ENCODE measurements around the gene NAT8.
"Not testable (repeated sequence)": the region's sequence is repeated elsewhere in the genome, so short reads cannot be mapped to it uniquely, and the experiment has no call there.

The NAT8 gene, protein sequence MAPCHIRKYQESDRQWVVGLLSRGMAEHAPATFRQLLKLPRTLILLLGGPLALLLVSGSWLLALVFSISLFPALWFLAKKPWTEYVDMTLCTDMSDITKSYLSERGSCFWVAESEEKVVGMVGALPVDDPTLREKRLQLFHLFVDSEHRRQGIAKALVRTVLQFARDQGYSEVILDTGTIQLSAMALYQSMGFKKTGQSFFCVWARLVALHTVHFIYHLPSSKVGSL

DNA sequence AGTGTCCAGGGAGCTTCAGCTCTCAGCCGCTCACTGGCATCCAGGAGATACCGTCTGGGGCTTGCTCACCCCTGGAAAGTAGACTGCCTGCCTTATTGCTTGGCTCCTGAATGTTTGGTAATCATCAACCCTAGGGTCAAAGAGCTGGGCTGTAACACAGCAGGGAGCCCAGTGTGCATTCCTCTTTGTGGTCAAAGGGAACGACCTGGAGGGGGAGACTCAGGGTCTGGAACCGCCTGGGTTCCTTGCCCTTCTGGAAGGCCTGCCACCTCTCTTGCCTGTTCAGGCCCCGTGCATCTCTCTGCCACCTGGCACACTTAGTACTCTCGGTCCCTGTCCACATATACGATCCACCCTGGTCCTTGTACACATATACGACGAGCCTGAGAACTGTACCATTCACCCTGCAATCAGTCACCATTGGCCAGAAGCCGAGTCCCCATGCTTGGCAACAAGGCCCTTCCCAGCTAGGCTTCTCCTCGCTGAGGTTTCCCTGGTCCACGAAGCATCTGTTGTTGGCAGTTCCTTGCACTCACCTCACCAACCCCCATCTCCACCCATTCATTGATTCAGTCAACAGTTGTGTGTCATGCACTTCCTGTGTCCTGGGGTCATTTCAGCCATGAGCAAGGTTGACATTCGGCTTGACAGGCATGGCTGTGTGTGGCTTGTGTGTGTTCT, at the start of gene NAT8:
Gene NAT8 (minus strand): TSS at position 85 of the 681 bp plus-strand sequence. CDS start 794 bp downstream, outside the sequence.
- ATAC-seq: no peak

DNA sequence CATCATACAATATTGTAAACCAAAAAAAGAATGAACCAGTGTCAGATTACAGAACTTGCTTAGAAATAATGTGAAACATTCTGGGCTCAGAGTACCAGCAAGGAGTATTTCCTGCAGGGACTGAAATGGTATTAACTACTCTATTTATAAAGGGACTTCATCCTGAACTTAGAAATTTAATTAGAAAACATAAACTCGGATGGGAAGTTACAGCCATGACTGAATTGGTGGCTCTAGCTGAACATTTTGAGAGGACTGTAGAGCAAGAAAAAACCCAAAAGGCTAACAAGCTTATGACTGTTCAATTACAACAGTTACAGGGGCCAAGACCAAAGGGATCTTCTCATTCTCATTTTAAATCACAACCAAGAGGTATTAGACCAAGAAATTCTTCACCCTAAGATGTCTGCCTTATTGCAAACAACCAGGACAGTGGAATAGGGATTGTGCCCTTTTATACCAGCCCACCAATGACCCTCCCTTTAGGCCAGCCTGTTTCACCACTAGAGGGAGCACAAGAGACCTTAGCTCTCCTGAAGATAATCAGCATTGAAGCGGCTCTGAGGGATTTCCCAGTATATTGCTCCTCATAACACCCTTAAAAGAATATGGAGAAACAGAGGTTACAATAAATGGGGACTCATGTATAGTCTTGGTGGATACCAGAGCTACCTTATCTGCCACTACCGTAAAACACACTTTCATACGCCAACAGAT, 48.3 kb upstream of the NAT8 start:
- peak; percentile 35 to 70 for ATAC-seq

DNA sequence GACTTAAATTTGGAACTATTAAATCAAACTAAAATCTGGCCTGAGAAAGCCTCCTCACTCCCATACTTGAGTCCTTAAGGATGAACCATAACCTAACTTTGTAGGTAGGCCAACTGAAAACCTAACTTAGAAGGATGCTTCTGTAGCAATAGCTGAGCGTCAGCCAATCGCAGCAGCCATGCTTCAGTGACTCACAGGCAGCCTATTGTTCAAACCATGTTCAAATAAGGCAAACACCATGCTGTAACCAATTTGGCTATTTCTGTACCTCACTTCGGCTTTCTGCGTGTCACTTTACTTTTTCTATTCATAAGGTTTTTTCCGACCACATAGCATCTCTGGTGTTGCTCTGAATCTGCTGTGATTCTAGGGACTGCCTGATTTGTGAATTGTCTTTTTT, 46.3 kb upstream of the NAT8 start:
- ATAC-seq: not testable (repeated sequence)

DNA sequence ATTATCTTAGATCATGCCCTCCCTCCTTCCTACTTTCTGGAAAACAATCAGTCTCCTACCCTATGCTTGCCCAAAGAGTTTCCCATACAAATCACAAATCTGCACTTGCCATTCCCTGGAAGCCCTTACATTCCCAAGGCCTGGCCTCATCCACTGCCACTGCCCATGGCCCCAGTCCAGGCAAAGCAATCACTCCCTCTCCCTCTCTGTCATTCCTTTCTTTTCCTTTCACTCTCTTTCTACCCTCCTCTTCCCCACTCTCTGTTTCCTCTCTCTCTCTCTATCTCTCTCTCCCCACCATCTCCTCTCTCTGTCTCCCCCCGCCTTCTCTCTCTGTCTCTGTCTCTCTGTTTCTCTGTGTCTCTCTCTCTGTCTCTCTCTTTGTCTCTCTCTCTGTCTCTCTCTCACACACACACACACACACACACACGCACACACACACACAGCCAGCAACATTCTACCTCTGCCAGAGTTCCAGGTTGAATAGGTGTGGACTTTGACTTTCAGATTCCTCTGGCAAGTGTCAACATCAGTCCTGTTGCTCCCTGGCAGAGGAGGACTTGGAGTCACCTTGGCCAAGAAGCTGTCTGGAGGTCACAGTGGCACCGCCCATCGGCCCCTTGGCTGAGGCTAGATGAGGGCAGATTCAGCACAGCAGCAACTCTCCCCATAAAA, 43.7 kb upstream of the NAT8 start:
- no peak for ATAC-seq

DNA sequence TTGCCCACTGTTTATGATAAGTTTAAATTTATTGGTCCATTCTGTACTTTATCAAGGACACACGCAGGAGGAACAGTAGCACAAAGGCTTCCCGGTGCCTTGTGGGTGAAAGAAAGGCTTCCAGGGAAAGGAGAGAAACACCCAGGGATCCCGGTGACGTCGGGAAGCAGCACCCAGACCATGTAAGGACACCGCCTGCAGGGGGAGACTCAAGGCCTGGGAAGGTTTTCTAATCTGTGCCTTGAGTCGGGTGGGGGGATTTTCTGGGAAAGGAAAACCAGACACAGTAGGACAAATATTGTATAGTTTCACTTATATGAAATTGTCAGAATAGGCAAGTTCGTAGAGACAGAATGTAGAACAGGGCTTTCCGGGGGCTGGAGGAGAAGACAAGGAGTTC, 42.7 kb upstream of the NAT8 start:
- ATAC-seq: not testable (repeated sequence)

DNA sequence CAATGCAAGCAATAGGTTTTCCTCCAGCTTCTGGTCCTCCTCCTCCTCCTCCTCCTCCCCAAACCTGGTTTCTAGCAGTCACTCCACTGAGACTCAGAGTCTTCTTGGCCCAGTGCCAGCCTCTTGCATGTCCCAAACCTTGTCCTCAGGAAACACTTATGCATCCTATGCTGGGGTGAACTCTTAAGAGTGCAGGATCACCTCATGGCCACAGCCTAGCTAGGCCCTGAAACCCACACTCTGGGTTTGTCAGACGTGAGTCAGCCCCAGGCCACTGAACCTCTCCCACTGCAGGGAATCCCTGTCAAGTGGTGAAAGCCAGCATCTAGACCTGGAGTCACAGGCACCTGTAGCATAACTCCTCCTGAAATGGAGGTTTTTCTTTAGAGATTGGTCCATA, 42.1 kb upstream of the NAT8 start:
- not testable (repeated sequence) for ATAC-seq

DNA sequence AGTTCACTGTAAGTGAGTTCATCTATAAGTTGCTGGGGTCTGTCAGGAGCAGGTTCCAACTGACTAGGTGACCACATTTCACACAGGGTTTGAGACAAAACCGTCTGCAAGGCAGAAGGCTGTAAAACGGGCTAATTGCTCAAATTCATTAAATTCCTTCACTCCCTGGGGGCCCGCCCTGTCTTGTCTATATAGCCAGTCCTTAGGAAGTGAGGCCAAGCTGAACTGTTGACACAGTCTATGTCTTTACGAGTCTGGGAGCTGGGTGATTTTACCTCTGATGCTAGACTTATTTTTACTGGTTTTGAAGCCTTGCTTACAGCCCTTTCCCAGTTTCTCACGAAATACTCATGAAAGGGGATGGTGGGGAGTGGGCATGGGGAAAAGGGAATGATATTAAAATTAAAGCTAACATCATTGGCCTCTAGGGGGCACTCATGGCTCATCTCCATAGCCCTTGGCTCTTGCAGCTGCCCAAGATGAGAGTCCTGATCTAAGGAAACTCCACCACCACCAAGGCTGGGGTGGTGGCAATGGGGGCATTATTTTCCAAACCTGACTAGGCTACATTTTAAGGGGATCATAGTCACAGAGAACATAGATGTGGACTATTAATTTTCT, 37.8 kb upstream of the NAT8 start:
- not testable (repeated sequence) for ATAC-seq

DNA sequence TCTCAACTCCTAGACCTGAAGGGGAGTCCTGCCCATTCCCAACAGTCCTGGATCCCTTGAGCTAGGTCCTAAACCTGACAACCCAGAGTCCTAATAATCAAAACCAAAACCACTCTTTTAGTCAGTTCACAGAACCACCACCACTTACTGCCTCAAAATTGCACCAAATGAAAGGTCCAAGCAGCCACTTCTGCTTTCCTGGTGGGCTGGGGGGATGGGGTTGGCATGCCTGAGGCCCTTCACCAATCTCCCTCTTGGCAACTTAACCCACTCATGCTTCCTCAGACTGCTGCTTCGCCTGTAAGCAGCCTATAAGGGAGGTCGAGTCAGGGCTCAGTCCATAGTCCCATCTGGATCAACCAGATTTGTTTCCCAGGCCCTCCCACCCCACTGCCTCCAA, 37.0 kb upstream of the NAT8 start:
- not testable (repeated sequence) for ATAC-seq

DNA sequence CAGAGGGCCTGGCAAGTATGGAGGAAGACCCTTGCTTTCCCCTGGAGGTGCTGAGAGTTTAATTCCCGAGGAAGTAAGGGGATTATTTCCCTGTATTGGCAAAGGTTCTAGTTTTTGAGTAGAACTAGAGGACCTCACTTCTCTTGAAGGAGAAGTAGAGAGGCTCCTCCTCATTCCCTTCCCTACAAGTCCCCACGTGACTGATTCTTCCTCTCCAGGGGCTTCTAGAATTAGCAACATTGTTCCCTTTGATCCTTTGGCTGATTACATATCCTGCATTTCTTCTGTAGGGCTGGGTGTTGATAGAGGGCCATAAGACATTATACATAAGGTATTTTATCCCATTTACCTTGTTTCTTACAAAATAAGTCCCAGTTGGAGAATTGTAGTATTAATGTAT, 35.8 kb upstream of the NAT8 start:
- ATAC-seq: not testable (repeated sequence)

DNA sequence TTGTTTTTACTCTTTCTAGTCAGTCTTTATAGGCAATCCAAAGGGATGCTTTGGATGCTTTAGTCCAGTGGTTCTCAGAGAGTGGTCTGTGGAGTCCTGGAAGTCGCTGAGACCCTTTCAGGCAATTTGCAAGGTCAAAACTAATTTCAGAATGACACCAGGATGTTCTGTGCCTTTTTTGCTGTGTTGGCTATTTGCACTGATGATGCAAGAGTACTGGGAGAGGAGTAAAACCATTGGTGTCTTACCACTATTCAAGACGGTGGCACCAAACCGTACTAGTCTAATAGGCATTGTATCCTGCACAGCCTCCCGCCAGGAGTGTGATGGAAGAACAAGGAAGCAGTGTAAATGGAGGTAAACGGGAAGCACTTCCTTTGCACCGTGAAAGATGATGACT, 34.0 kb upstream of the NAT8 start:
- not testable (repeated sequence) for ATAC-seq

DNA sequence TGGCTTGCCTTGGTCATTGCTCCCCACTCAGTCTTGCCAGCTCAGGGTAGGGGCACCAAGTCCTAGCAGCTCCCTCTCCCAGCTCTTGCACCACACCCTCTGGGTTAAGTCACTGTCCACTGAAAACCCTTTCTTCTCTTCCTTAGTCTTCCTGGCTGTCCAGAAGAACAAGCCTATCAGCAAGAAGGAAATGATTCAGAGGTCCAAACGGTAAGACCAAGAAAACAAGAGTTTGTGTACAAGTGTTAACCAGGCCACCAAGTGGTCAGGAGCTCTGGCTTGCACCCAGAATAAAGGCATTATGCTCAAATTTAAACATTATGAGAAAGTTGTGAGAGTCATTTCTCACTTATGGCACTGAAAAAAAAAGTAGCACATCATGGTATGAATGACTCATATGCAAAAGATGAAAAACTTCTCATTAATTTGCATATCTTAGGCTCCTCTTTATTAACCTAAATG, 32.5 kb upstream of the NAT8 start:
- ATAC-seq: peak in 1 of 2 donors; percentile 43

DNA sequence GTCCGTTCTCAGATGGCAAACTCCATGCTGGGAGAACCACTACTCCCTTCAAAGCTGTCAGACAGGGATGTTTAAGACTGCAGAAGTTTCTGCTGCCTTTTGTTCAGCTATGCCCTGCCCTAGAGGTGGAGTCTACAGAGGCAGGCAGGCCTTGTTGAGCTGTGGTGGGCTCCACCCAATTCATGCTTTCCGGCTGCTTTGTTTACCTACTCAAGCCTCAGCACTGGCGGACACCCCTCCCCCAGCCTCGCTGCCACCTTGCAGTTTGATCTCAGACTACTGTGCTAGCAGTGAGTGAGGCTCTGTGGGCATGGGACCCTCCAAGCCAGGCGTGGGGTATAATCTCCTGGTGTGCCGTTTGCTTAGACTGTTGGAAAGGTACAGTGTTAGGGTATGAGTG, 27.8 kb upstream of the NAT8 start:
- ATAC-seq: not testable (repeated sequence)

DNA sequence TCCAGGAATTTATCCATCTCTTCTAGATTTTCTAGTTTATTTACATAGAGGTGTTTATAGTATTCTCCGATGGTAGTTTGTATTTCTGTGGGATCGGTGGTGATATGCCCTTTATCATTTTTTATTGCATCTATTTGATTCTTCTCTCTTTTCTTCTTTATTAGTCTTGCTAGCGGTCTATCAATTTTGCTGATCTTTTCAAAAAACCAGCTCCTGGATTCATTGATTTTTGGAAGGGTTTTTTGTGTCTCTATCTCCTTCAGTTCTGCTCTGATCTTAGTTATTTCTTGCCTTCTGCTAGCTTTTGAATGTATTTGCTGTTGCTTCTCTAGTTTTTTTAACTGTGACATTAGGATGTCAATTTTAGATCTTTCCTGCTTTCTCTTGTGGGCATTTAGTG, 25.0 kb upstream of the NAT8 start:
- not testable (repeated sequence) for ATAC-seq

DNA sequence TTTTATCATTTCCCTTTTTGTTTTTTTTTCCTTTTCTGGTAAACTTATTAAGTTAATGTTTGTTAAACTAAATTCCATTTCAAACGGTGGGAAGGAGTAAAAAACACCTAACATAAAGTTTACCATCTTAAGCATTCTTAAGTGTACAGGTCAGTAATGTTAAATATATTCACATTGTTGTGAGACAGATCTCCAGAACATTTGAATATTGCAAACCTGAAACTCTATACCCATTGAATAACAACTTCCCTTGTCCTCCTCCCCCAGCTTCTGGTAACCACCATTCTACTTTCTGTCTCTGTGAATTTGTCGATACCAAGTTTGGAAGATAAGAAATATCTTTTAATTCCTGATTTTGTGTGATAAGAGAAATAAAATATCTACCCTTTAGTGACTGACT, 12.0 kb upstream of the NAT8 start:
- ATAC-seq: no peak

DNA sequence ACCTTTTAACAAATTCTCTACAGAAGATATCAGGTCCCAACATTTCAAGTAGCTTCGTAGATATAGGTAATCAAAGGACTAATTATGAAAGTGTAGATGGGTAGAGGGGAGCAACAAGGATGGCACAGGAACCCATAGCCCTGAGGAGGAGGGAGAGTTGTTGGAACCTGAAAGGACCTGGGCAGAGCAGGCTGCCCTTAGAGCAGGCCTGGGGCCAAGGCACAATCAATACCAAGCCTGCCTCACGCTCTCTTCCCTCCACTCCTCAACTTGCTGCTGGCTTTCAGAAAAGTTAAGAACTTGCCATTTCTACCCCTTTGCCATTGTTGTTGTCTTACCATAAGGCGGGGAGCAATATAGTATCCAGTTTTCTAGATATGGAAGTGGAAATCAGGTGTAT, 10.1 kb upstream of the NAT8 start:
- ATAC-seq: no peak

DNA sequence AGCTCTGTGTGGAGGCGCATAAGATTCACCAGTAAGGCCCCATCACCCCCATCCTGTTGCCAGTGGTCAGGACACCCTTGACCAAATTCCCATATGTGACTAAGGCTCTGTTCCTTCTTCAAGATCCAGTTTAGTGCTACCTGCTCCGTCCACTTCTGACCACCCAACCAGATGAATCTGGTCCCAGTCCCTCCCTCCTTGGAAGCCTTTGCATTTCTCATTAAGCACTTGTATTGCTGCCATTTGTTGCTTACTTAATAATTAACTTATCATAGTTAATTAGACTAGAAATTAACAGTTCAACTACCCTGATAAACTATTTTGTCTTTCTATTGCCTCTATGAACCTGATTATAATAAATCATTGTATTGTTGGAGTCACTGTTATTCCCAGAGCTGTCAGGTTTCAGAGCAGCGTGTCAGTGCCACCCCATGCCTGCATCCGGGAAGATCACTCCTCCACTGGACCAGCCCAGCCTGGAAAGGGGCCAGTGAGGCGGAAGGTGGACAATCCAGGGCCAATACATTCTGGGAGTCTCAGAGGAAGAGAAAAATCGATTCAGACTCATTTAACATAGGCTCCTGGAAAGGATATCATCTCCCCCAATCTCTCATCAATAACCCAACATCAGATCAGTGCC, 9.5 kb upstream of the NAT8 start:
- ATAC-seq: no peak

DNA sequence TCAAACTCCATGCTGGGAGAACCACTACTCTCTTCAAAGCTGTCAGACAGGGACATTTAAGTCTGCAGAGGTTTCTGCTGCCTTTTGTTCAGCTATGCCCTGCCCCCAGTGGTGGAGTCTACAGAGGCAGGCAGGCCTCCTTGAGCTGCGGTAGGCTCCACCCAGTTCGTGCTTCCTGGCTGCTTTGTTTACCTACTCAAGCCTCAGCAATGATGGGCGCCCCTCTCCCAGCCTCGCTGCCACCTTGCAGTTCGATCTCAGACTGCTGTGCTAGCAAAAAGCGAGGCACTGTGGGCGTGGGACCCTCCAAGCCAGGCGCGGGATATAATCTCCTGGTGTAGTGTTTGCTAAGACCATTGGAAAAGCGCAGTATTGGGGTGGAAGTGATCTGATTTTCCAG, 5.5 kb upstream of the NAT8 start:
- ATAC-seq: not testable (repeated sequence)

DNA sequence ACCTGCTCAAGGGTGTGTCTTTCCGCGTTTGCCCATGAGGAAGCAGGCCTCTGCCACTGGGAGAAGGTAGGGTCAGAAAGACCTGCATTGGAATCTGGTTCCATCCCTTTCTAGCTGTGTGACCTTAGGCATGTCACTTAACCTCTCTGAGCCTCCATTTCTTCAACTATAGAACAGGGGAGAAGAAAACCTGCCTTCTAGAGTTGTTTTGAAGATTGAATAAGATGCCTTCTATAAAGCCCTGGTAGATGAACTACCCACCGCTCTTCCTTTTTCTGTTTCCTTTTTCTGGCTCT, 507 bp downstream of the NAT8 start:
- no peak for ATAC-seq

DNA sequence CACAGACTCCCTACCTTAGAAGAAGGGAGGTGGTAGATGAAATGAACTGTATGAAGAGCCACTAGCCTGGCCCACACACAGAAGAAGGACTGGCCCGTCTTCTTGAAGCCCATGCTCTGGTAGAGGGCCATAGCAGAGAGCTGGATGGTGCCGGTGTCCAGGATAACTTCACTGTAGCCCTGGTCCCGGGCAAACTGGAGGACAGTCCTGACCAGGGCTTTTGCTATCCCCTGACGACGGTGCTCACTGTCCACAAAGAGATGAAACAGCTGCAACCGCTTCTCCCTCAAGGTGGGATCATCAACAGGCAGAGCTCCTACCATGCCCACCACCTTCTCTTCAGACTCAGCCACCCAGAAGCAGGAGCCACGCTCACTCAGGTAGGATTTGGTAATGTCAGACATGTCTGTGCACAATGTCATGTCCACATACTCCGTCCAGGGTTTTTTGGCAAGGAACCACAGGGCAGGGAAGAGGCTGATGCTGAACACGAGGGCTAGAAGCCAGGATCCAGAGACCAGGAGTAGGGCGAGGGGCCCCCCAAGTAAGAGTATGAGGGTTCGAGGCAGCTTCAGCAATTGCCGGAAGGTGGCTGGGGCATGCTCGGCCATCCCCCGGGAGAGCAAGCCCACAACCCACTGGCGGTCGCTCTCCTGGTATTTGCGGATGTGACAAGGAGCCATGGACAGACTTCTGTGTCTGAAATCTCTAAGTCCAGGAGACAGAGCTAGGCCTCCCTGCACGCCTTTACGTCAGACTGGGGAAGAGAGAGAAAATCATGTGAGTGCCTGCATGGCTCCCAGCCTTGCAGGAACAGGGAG, 1.1 kb downstream of the NAT8 start:
- ATAC-seq: no peak

DNA sequence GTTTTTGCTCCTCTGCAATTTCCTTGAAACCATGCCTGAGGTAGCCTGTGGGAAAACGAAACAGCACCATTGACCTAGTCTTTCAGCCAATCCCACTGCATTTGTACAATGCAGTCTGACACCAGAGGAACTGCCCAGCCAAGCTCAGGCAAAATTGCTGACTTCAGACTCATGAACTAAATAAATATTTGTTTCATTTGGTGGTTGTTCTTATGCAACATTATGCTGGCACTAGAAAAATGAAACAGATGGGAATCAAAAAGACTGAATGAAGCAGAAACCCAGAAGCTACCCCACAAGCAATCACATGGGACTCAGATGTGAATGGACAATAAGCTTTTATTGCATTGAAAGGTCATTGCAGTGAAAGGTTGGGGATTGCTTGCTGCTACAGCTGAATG, 1.7 kb downstream of the NAT8 start:
- no peak for ATAC-seq

DNA sequence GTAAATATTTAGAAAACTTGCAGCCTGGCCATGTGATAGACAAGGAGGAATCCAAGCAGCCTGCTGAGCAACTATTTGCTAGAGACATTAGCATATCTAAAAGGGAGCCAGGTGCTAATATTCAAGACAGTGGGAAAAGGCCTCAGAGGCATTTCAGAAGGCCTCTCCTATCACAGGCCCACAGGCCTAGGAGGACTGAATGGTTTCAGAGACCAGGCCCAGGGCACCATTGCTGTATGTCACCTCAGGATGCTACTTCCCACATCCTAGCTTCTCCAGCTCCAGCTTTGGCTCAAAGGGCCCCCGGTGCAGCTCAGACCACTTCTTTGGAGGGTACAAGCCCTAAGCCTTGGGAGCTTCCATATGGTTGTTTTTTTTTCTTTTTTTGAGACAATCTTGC, 3.8 kb downstream of the NAT8 start:
- ATAC-seq: no peak

DNA sequence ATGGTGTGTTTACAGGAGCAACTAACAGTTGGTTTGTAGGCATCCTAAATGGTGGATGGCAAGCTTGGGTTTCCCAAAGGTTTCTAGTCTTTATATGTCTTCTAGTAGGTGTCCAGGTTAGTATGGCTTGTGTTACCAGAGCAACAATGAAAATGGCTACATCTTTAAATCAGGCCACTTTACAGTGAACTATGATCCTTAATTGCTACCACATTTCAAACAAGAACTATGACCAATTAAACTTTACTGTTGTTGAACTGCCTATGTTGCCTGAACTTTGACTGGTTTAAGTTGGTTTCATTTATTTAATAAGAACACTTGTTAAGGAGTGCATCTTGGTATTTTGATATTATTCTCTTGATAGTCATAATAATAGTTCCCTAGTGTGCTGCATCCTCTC, 5.2 kb downstream of the NAT8 start:
- ATAC-seq: not testable (repeated sequence)

All from activated CD4-positive, CD25-positive, alpha-beta regulatory T cell treated with anti-CD3 and anti-CD28 coated beads, Interleukin-2, amount 50 U/mL, for 24 hours (primary cell).